ENCODE measurements around the gene DCXR.

GRCh38 chr17:82016061-82016874, 21.2 kb downstream of the DCXR start:
- TF ChIP-seq POLR2A (IDR thresholded peaks at IDR 0.05; ENCODE audit: low read depth, low read length), result no peak
- TF ChIP-seq TAF1 (IDR thresholded peaks at IDR 0.05; ENCODE audit: borderline replicate concordance, low read depth, low read length), result no peak
